Measurements from ENCODE around the gene PCMT1.

GRCh38 chr6:149734915-149735314, 14.6 kb upstream of the PCMT1 start:
- TF ChIP-seq CTCF (IDR thresholded peaks at IDR 0.05) (no peak), POLR2AphosphoS5 (IDR thresholded peaks at IDR 0.05) (no peak), POLR2A (IDR thresholded peaks at IDR 0.05) (no peak), EP300 (IDR thresholded peaks at IDR 0.05; ENCODE audit: low read depth) (no peak)

Data from transverse colon (tissue), 4 donors.